ENCODE data around the gene TM9SF3. TPM values are rescaled to one million over a fixed set of nuclear protein-coding genes. Genes with fewer than 3 reads are reported as not detected.

TM9SF3 gene
- total and polyA plus RNA-seq, 2 of the 4 experiments (the other 2 are of a cell fraction), result 33.7 to 61.8 TPM

DNA sequence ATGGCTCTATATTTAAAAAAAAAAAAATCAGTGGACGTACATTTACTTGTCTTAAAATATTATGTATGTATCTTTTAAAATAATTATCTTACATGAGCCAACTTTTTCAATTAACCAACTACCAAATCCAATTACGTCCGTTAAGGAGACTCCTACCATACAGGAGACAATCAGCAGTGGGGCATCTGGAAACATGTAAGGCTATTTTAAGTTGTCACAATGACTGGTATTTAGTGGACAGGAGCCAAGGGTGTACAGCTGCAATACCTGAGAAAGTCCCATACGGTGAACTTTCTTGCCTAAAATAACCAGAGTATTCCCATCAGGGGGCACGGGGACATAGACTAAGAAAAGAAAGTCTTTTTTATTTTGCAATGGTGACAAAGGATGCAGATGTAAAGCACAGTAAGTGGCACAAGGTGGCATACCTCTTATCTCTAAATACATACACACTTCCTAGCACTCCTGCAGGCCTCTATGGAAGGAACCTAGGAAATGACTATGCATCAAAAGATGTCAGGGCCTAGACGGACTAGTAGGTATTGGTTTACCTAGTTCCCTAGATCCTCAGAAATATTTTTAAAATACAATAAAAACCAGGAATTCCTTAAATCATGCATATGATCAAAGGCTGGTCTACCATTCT lies 57.1 kb downstream of the TM9SF3 start:
- Histone ChIP-seq H3K36me3 (ENCODE audit: control insufficient read depth, insufficient read depth, low read length) (peaks cover 20% of the 10 kb centered on the region), H3K27me3 (ENCODE audit: control insufficient read depth, insufficient read depth, low read length) (no peaks in the 10 kb centered on the region), H2AFZ (replicated peaks; ENCODE audit: low read length, poor library complexity) (no peak overlapping the region), H3K27ac (ENCODE audit: insufficient read depth, low read length) (no peak overlapping the region), H4K5ac (ENCODE audit: low read depth, low read length) (no peak overlapping the region), H3K9me3 (ENCODE audit: control insufficient read depth, insufficient read depth, low read length) (no peaks in the 10 kb centered on the region), H3K79me1 (ENCODE audit: low read depth in 1 of 2, low read length in 2 of 2) (peaks cover 18 to 39% of the 10 kb centered on the region in 2 experiments), H3K4me3 (ENCODE audit: insufficient read depth, low read depth, low read length) (no peak overlapping the region), H4K8ac (ENCODE audit: low read depth in 2 of 2, low read length in 2 of 2) (no peak overlapping the region), H3K23ac (ENCODE audit: low read depth, low read length) (no peak overlapping the region), H3K18ac (ENCODE audit: low read depth, low read length) (no peak overlapping the region), H2BK5ac (ENCODE audit: low read depth, low read length, poor library complexity, severe bottlenecking) (no peak overlapping the region), H3K9me1 (ENCODE audit: insufficient read depth, low read length) (peaks cover 2% of the 10 kb centered on the region; the same call in 1 of the 2 replicates), H2BK120ac (ENCODE audit: low read depth, low read length) (no peak overlapping the region), H4K91ac (ENCODE audit: insufficient read depth, low read depth, low read length) (no peak overlapping the region), H2BK20ac (ENCODE audit: low read depth, low read length) (no peak overlapping the region), H2AK9ac (replicated peaks; ENCODE audit: low read depth, low read length, poor library complexity) (no peak overlapping the region), H3K56ac (ENCODE audit: extremely low read depth, insufficient read depth, low read length) (no peak overlapping the region), H3K4me1 (ENCODE audit: control insufficient read depth, insufficient read depth, low read length) (peaks cover 1% of the 10 kb centered on the region; the same call in 1 of the 2 replicates), H3K4ac (ENCODE audit: low read depth, low read length) (no peak overlapping the region), H3K4me2 (ENCODE audit: low read depth, low read length) (no peak overlapping the region), H2AK5ac (ENCODE audit: low read depth, low read length) (no peak overlapping the region), H4K20me1 (ENCODE audit: insufficient read depth, low read length) (peaks cover 11% of the 10 kb centered on the region; the same call in 1 of the 2 replicates), H3K14ac (replicated peaks; ENCODE audit: low read depth, low read length) (no peak overlapping the region), H3K9ac (ENCODE audit: low read depth, low read length) (no peak overlapping the region), H2BK15ac (ENCODE audit: low read depth, low read length) (no peak overlapping the region; the same call in 2 of the 3 replicates)
- intact Hi-C loops (cut with micrococcal nuclease) (no loop called here), in situ Hi-C loops (cut with MboI; ENCODE audit: low sequenced_read_pairs) (no loop called here), dilution Hi-C loops (cut with HindIII; ENCODE audit: low sequenced_read_pairs, unreplicated experiment) (no loop called here)
- TF ChIP-seq, protein P1, sequence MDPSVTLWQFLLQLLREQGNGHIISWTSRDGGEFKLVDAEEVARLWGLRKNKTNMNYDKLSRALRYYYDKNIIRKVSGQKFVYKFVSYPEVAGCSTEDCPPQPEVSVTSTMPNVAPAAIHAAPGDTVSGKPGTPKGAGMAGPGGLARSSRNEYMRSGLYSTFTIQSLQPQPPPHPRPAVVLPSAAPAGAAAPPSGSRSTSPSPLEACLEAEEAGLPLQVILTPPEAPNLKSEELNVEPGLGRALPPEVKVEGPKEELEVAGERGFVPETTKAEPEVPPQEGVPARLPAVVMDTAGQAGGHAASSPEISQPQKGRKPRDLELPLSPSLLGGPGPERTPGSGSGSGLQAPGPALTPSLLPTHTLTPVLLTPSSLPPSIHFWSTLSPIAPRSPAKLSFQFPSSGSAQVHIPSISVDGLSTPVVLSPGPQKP (IDR thresholded peaks at IDR 0.05; ENCODE audit: borderline replicate concordance, low read depth, low read length), result no peak
- ChIA-PET POLR2A (ENCODE audit: unreplicated experiment) (no interaction called here), CTCF (no interaction called here)
- BruUV-seq (replicated peaks), result no TSS peak
- DNase-seq, result no peak
- WGBS, 2 experiments (ENCODE audit: extremely low coverage in 2 of 2, insufficient read length in 1 of 2), result no CpG with 5 or more reads among the region's 6 CpGs
- no peak for ATAC-seq (ENCODE audit: low read depth)
